SK-N-MC (cell line): ENCODE results near the gene CRYZ.
"Not testable (repeated sequence)": the region's sequence is repeated elsewhere in the genome, so short reads cannot be mapped to it uniquely, and the experiment has no call there.

Source experiments
- DNase-seq: peaks from one replicate; pipeline ENCODE4 v3.0.0-alpha.2; 2011; ENCODE audit warnings: low read depth, low spot score
- H3K27ac ChIP-seq: fragments of 200-600 bp; sonication (generic); 2 replicates; pipeline ENCODE4 v1.5.1; 2016; ENCODE audit warnings: mixed run types
- H3K36me3 ChIP-seq: fragments of 200-600 bp; sonication (generic); 2 replicates; pipeline ENCODE4 v1.6.1; 2017; ENCODE audit warnings: antibody characterized with exemption, low read length, mixed read lengths; ENCODE audit not compliant: insufficient read depth
- H3K4me3 ChIP-seq: fragments of 200-600 bp; sonication (generic); 2 replicates; pipeline ENCODE4 v1.5.1; 2016
- H3K9ac ChIP-seq: fragments of 200-600 bp; sonication (generic); 2 replicates; pipeline ENCODE4 v1.8.0; 2017; ENCODE audit warnings: mixed run types, mixed read lengths; ENCODE audit not compliant: insufficient read length
- H3K9me3 ChIP-seq: fragments of 200-600 bp; sonication (generic); 2 replicates; pipeline ENCODE4 v1.6.1; 2017; ENCODE audit warnings: low read depth, mild to moderate bottlenecking, antibody characterized with exemption, low read length, moderate library complexity, mixed read lengths
- EZH2 ChIP-seq: fragments of 200-600 bp; sonication (generic); IDR thresholded peaks from one replicate; pipeline ENCODE4 v1.6.1; 2017; ENCODE audit warnings: antibody characterized with exemption
- FOXP2 ChIP-seq: optimal IDR thresholded peaks from 2 replicates; pipeline ENCODE3; 2011; ENCODE audit warnings: mild to moderate bottlenecking, moderate library complexity; ENCODE audit not compliant: insufficient read depth; ENCODE audit errors: extremely low read length, control extremely low read depth
- POLR2AphosphoS5 ChIP-seq: IDR thresholded peaks from 2 replicates; pipeline ENCODE4 v1.6.1; 2012; ENCODE audit warnings: mild to moderate bottlenecking, low read depth, low read length, borderline replicate concordance

The CRYZ gene

DNA sequence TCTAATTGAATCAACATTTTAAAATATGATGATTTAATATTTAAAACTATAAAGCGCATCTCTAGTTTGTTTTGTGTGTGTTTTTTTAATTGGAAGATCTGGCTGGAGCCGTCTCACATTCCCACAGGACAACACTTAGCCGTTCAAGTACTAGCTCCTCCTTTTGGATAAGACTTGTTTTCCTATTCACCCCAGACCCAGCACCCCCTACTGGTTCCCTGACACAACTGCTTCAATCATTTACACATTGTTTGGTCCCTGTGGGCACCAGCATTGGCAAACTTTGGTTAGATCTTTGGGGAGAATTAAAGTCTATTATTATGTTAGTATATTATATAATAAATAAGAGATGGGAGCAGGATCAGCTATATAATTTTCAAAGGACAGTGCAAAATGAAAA lies 34.6 kb upstream of the CRYZ start:
- H3K27ac ChIP-seq = no peak overlapping the region
- no peaks in the 10 kb centered on the region for H3K9me3 ChIP-seq
- no peak for DNase-seq
- H3K4me3 ChIP-seq = no peak overlapping the region
- TF ChIP-seq EZH2 (no peak), FOXP2 (no peak), POLR2AphosphoS5 (no peak)
- no peak overlapping the region for H3K9ac ChIP-seq
- H3K36me3 ChIP-seq = peaks cover 16% of the 10 kb centered on the region; the same call in 1 of the 2 replicates

GRCh38 chr1:74766579-74766978 lies 33.7 kb upstream of the CRYZ start:
- TF ChIP-seq POLR2AphosphoS5 (no peak), FOXP2 (no peak), EZH2 (no peak)
- Histone ChIP-seq H3K27ac (no peak overlapping the region), H3K4me3 (no peak overlapping the region), H3K36me3 (peaks cover 24% of the 10 kb centered on the region; the same call in 1 of the 2 replicates), H3K9ac (no peak overlapping the region), H3K9me3 (no peaks in the 10 kb centered on the region)
- DNase-seq = no peak

- Histone ChIP-seq H3K27ac (no peak overlapping the region), H3K36me3 (peaks cover 31% of the 10 kb centered on the region; the same call in 1 of the 2 replicates), H3K9ac (no peak overlapping the region), H3K4me3 (no peak overlapping the region), H3K9me3 (no peaks in the 10 kb centered on the region)
- DNase-seq = no peak
- no peak for TF ChIP-seq EZH2
- TF ChIP-seq FOXP2 = no peak
- no peak for TF ChIP-seq POLR2AphosphoS5
Measured at GRCh38 chr1:74763807-74764206, 31.0 kb upstream of the CRYZ start.

- not testable (repeated sequence) for H3K9me3 ChIP-seq, H3K9ac ChIP-seq, H3K27ac ChIP-seq, DNase-seq, H3K4me3 ChIP-seq
- peaks cover 73% of the 10 kb centered on the region for H3K36me3 ChIP-seq
Measured at GRCh38 chr1:74756650-74757049, 23.8 kb upstream of the CRYZ start.

DNA sequence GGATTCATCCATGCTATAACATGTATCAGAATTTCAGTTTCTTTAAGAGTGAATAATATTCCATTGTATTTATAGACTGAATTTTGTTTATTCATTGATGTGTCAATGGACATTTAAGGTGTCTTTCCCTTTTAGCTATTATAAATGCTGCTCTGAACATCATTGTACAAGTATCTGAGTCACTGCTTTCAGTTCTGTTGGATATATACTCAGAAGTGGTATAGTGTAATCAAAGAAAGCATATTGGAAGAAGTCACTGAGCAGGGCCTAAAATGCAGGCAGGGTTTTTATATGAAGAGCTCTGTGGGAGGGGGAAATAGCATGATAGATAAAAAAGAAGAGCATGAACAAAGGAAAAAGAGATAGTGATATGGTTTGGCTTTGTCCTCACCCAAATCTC lies 22.6 kb upstream of the CRYZ start:
- Histone ChIP-seq H3K4me3 (no peak overlapping the region), H3K27ac (no peak overlapping the region), H3K9me3 (no peaks in the 10 kb centered on the region), H3K9ac (no peak overlapping the region), H3K36me3 (peaks cover 70% of the 10 kb centered on the region)
- no peak for DNase-seq
- TF ChIP-seq EZH2 (no peak), FOXP2 (no peak)

DNA sequence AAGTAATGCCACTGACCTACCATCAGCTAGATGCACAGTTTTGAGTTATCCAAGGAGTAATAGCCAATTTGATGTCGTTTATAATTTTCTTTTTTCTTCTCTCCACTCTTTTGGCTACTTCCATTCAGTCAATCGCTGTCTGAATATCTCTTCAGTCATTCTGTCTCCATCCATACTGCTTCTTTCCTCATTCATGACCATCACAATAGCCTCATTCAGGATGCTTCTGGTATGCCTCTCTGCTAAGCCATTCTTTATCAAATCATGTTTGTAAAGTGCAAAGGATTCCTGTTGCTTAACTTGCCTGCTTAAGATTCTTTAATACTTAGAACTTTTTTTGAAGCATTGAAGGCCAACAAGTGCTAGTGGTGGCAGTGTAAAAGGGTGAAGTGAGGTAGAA lies 20.3 kb upstream of the CRYZ start:
- DNase-seq = no peak
- peaks cover 76% of the 10 kb centered on the region for H3K36me3 ChIP-seq
- H3K4me3 ChIP-seq = no peak overlapping the region
- no peak overlapping the region for H3K27ac ChIP-seq
- no peaks in the 10 kb centered on the region for H3K9me3 ChIP-seq
- TF ChIP-seq FOXP2 = no peak
- TF ChIP-seq EZH2 = no peak
- no peak for TF ChIP-seq POLR2AphosphoS5
- no peak overlapping the region for H3K9ac ChIP-seq

- no peak for DNase-seq
- no peak overlapping the region for H3K4me3 ChIP-seq
- TF ChIP-seq POLR2AphosphoS5 = no peak
- TF ChIP-seq EZH2 = no peak
- TF ChIP-seq FOXP2 = no peak
- H3K9me3 ChIP-seq = no peaks in the 10 kb centered on the region
- H3K36me3 ChIP-seq = peaks cover 54% of the 10 kb centered on the region
- H3K9ac ChIP-seq = no peak overlapping the region
- no peak overlapping the region for H3K27ac ChIP-seq
Measured at GRCh38 chr1:74748960-74749359, 16.1 kb upstream of the CRYZ start.

DNA sequence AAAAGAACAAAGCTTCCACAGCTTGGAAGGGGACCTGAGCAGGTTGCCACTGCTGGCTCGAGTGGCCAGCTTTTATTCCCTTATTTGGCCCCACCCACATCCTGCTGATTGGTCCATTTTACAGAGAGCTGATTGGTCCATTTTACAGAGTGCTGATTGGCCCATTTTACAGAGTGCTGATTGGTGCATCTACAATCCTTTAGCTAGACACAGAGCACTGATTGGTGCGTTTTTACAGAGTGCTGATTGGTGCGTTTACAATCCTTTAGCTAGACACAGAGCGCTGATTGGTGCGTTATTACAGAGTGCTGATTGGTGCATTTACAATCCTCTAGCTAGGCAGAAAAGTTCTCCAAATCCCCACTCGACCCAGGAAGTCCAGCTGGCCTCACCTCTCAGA lies 12.4 kb upstream of the CRYZ start:
- DNase-seq, H3K27ac ChIP-seq, H3K4me3 ChIP-seq, H3K9me3 ChIP-seq, H3K9ac ChIP-seq: not testable (repeated sequence)
- H3K36me3 ChIP-seq = peaks cover 64% of the 10 kb centered on the region

DNA sequence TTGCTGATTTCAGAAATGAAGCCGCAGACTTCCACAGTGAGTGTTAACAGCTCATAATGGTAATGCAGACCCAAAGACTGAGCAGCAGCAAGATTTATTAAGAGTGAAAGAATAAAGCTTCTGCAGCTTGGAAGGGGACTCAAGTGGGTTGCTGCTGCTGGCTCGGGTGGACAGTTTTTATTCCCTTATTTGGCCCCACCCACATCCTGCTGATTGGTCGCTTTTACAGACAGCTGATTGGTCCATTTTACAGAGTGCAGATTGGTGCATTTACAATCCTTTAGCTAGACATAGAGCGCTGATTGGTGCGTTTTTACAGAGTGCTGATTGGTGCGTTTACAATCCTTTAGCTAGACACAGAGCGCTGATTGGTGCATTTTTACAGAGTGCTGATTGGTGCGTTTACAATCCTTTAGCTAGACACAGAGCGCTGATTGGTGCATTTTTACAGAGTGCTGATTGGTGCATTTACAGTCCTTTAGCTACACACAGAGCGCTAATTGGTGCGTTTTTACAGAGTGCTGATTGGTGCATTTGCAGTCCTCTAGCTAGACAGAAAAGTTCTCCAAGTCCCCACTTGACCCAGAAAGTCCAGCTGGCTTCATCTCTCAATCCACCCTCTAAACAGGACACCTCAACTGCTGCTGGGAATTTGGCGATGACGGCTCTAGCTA lies 7.6 kb upstream of the CRYZ start:
- not testable (repeated sequence) for DNase-seq, H3K9ac ChIP-seq, H3K9me3 ChIP-seq, H3K27ac ChIP-seq, H3K4me3 ChIP-seq
- H3K36me3 ChIP-seq = peaks cover 83% of the 10 kb centered on the region

- no peak for DNase-seq
- Histone ChIP-seq H3K9ac (no peak overlapping the region), H3K36me3 (peaks cover 59% of the 10 kb centered on the region), H3K4me3 (no peak overlapping the region), H3K27ac (no peak overlapping the region), H3K9me3 (no peaks in the 10 kb centered on the region)
- TF ChIP-seq POLR2AphosphoS5 (no peak), FOXP2 (no peak)
Measured at GRCh38 chr1:74737333-74737732, 4.5 kb upstream of the CRYZ start.
